Endothelial cell of umbilical vein (primary cell): Measurements from ENCODE around the gene PRRX1. TPM values are rescaled to one million over a fixed set of nuclear protein-coding genes. Genes with fewer than 3 reads are reported as not detected.

Source experiments
- BruUV-seq: library from RNA; stranded (reverse); fragments of 400-500 nt; replicated peaks from 2 replicates; lab custom pipeline; 2021; lab: Mats Ljungman, UMichigan
- CTCF ChIA-PET: fragments of 300-600, 350-600 bp; sonication (Branson Sonifier 250); formaldehyde crosslinking; loops from one replicate; lab custom pipeline; 2021; ENCODE audit warnings: antibody characterized with exemption, inconsistent platforms; lab: Charles Lee
- POLR2A ChIA-PET: fragments of 300-600, 350-600 bp; sonication (Branson Sonifier 250); formaldehyde crosslinking; loops from one replicate; lab custom pipeline; 2021; ENCODE audit warnings: antibody characterized with exemption, inconsistent platforms; lab: Charles Lee
- DNase-seq: peaks from one replicate; pipeline ENCODE4 v3.0.0-alpha.2; 2011; ENCODE audit warnings: low read depth, low spot score
- FAIRE-seq: peaks from 2 replicates; lab custom pipeline; 2011; peaks lifted over from hg19 to GRCh38; lab: Jason Lieb, UNC
- H2AFZ ChIP-seq: 2 replicates; pipeline ENCODE4 v1.6.0; 2012; ENCODE audit warnings: low read depth, low read length, control low read depth, inconsistent platforms
- H3K27ac ChIP-seq: 2 replicates; pipeline ENCODE4 v1.5.1; 2011; ENCODE audit warnings: low read depth, mild to moderate bottlenecking, control low read depth, low read length, moderate library complexity; ENCODE audit not compliant: insufficient read depth
- H3K27me3 ChIP-seq, 2 experiments: 2 replicates each; pipeline versions ENCODE4 v1.6.0 to v1.6.1; 2011; ENCODE audit warnings: low read length in 2 of 2, mixed read lengths in 1 of 2; ENCODE audit not compliant: control insufficient read depth in 2 of 2, insufficient read depth in 2 of 2
- H3K36me3 ChIP-seq, 2 experiments: 2 replicates in 1 of 2; 3 replicates in 1 of 2; pipeline ENCODE4 v1.5.1; 2011; ENCODE audit warnings: low read length in 2 of 2, mild to moderate bottlenecking in 1 of 2, moderate library complexity in 1 of 2; ENCODE audit not compliant: control insufficient read depth in 2 of 2, insufficient read depth in 2 of 2; ENCODE audit errors: extremely low read depth in 1 of 2
- H3K4me1 ChIP-seq: 3 replicates; pipeline ENCODE4 v1.5.1; 2011; ENCODE audit warnings: mild to moderate bottlenecking, low read length; ENCODE audit not compliant: control insufficient read depth, insufficient read depth; ENCODE audit errors: extremely low read depth
- H3K4me2 ChIP-seq: 2 replicates; pipeline ENCODE4 v1.6.1; 2011; ENCODE audit warnings: low read length, control low read depth, mixed read lengths; ENCODE audit not compliant: insufficient read depth
- H3K4me3 ChIP-seq, 3 experiments: fragments of 200-600 bp in 1 of 3; sonication (generic), shearing (Covaris generic) in 1 of 3; replicated peaks in 1 of 3; 2 replicates each; pipeline ENCODE4 v1.5.1; 2011 to 2016; ENCODE audit warnings: control low read depth in 3 of 3, low read length in 3 of 3, mild to moderate bottlenecking in 2 of 3, inconsistent platforms in 1 of 3, low read depth in 1 of 3, moderate library complexity in 1 of 3; ENCODE audit not compliant: insufficient read depth in 1 of 3
- H3K79me2 ChIP-seq: 2 replicates; pipeline ENCODE4 v1.6.0; 2012; ENCODE audit warnings: low read length, inconsistent platforms; ENCODE audit not compliant: control insufficient read depth, insufficient read depth
- H3K9ac ChIP-seq: replicated peaks from 2 replicates; pipeline ENCODE3; 2011; ENCODE audit warnings: low read length, control low read depth; ENCODE audit not compliant: insufficient read depth; ENCODE audit errors: extremely low read depth
- H3K9me1 ChIP-seq: replicated peaks from 3 replicates; pipeline ENCODE4 v1.6.0; 2011; ENCODE audit warnings: mild to moderate bottlenecking, low read length; ENCODE audit not compliant: control insufficient read depth, insufficient read depth; ENCODE audit errors: extremely low read depth
- H3K9me3 ChIP-seq: replicated peaks from 2 replicates; pipeline ENCODE4 v1.5.1; 2012; ENCODE audit warnings: low read length, inconsistent platforms; ENCODE audit not compliant: control insufficient read depth, insufficient read depth
- H4K20me1 ChIP-seq: replicated peaks from 2 replicates; pipeline ENCODE3; 2011; ENCODE audit warnings: mild to moderate bottlenecking, low read length; ENCODE audit not compliant: control insufficient read depth, insufficient read depth; ENCODE audit errors: extremely low read depth
- CTCF ChIP-seq, 2 donors: IDR thresholded peaks; 1 replicate in 1 of 2; 2 replicates in 1 of 2; pipeline ENCODE4 v1.5.1; 2011; ENCODE audit warnings: low read length in 2 of 2, mild to moderate bottlenecking in 2 of 2, moderate library complexity in 2 of 2, control low read depth in 1 of 2, inconsistent platforms in 1 of 2, low read depth in 1 of 2; ENCODE audit not compliant: insufficient read depth in 1 of 2; ENCODE audit errors: extremely low read depth in 1 of 2
- EZH2 ChIP-seq: IDR thresholded peaks from 2 replicates; pipeline ENCODE4 v1.6.1; 2012; ENCODE audit warnings: borderline replicate concordance, low read depth, mild to moderate bottlenecking, moderate library complexity, low read length, inconsistent platforms; ENCODE audit not compliant: severe bottlenecking
- FOS ChIP-seq: IDR thresholded peaks from 2 replicates; pipeline ENCODE4 v1.6.1; 2011; ENCODE audit warnings: mild to moderate bottlenecking, low read length, moderate library complexity, borderline replicate concordance; ENCODE audit not compliant: insufficient read depth
- GATA2 ChIP-seq: IDR thresholded peaks from 2 replicates; pipeline ENCODE4 v1.7.0; 2011; ENCODE audit warnings: low read depth, mild to moderate bottlenecking, moderate library complexity, mixed read lengths, low read length; ENCODE audit not compliant: insufficient read length, insufficient read depth
- JUN ChIP-seq: IDR thresholded peaks from 2 replicates; pipeline ENCODE4 v1.6.1; 2011; ENCODE audit warnings: borderline replicate concordance, low read depth; ENCODE audit not compliant: insufficient read length, insufficient read depth
- MYC ChIP-seq: IDR thresholded peaks from one replicate; pipeline ENCODE4 v1.6.1; 2011; ENCODE audit warnings: mild to moderate bottlenecking, low read depth, low read length
- POLR2A ChIP-seq: IDR thresholded peaks from 2 replicates; pipeline ENCODE4 v1.6.1; 2012; ENCODE audit warnings: low read depth, mild to moderate bottlenecking, control low read depth, low read length
- POLR2AphosphoS5 ChIP-seq: IDR thresholded peaks from 2 replicates; pipeline ENCODE4 v1.6.1; 2012; ENCODE audit warnings: low read depth, mild to moderate bottlenecking, control low read depth, low read length, moderate library complexity; ENCODE audit not compliant: insufficient read depth
- dilution Hi-C: fragments of 300-500 bp; cut with MboI; formaldehyde crosslinking; loops from one replicate; pipeline ENCODE4 v1.15.0; 2019; ENCODE audit warnings: low sequenced_read_pairs; ENCODE audit not compliant: extremely low pct_ligation_motif_present
- intact Hi-C: fragments of 100-400 bp; cut with micrococcal nuclease; formaldehyde crosslinking; loops from one replicate; pipeline ENCODE4 v1.10.0; 2022
- polyA plus RNA-seq, 4 experiments: library from polyadenylated mRNA; depleted of rRNA in 3 of 4; stranded (reverse) in 3 of 4; unstranded in 1 of 4; fragments of >200 nt; gene quantifications; 2 replicates each; pipeline versions ENCODE4 v1.2.1 to v1.2.3, GENCODE V29; 2011 to 2012; ENCODE audit warnings: missing spikeins in 1 of 4
- total RNA-seq: library from RNA; stranded (reverse); gene quantifications from 2 replicates; pipeline ENCODE4 v1.2.3, GENCODE V29; 2021
- TF ChIP-seq, protein P1 (sequence below): IDR thresholded peaks from 2 replicates; pipeline ENCODE4 v1.6.1; 2011; ENCODE audit not compliant: insufficient read depth, insufficient read length

PRRX1 gene
- total and polyA plus RNA-seq, 2 donors (not counting 3 experiments of a cell fraction or from before 2014, with no cell fraction given) = 0.03 TPM; not detected in 1

- intact Hi-C loops = no loop called here
- Histone ChIP-seq H3K4me1 (no peaks in the 10 kb centered on the region), H3K36me3 (no peaks in the 10 kb centered on the region), H4K20me1 (no peaks in the 10 kb centered on the region), H3K9me3 (no peaks in the 10 kb centered on the region), H3K9ac (no peak overlapping the region), H3K9me1 (no peaks in the 10 kb centered on the region), H3K4me2 (no peak overlapping the region), H3K27me3 (peaks cover 0 to 3% of the 10 kb centered on the region in 2 experiments), H2AFZ (no peak overlapping the region), H3K4me3 (no peak overlapping the region), H3K27ac (no peak overlapping the region), H3K79me2 (no peaks in the 10 kb centered on the region)
- POLR2A ChIA-PET = no interaction called here
- CTCF ChIA-PET = no interaction called here
- no TSS peak for BruUV-seq
- TF ChIP-seq EZH2 = no peak
- no peak for TF ChIP-seq POLR2A
- TF ChIP-seq CTCF (IDR thresholded peaks at IDR 0.05; ENCODE audit: extremely low read depth in 1 of 2, insufficient read depth in 1 of 2, low read depth in 1 of 2, low read length in 2 of 2) = no peak
- no peak for TF ChIP-seq FOS
- TF ChIP-seq, protein P1, sequence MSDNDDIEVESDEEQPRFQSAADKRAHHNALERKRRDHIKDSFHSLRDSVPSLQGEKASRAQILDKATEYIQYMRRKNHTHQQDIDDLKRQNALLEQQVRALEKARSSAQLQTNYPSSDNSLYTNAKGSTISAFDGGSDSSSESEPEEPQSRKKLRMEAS = no peak
- no peak for TF ChIP-seq POLR2AphosphoS5
- TF ChIP-seq GATA2 = no peak
- TF ChIP-seq JUN = no peak
- no peak for TF ChIP-seq MYC
- dilution Hi-C loops = no loop called here
- FAIRE-seq (no peak), DNase-seq (no peak)
These were observed 43.8 kb upstream of the PRRX1 start for GRCh38 chr1:170620164-170620563.
